RPMI7951 (cell line): ENCODE data around the gene DPPA5. TPM values are rescaled to one million over a fixed set of nuclear protein-coding genes. Genes with fewer than 3 reads are reported as not detected.

Experiments
- total RNA-seq: library from RNA; depleted of rRNA; stranded (reverse); fragments of >200 nt; shearing (Covaris generic); gene quantifications from 2 replicates; pipeline ENCODE4 v1.2.3, GENCODE V29; 2014; rRNA removed

DPPA5 gene
- total RNA-seq, 1 experiment from 2014 or later, result not detected

Other genes starting within 250 kb of the DPPA5 start
- 0.29 TPM in 1 of 2 replicates, not detected in the other for gene KHDC1L, start 128.8 kb downstream of the DPPA5 start, total RNA-seq
- 0.60 and 2.1 TPM in 2 replicates for gene KHDC1, start 91.1 kb downstream of the DPPA5 start, total RNA-seq
- gene KHDC3L, start 8.4 kb upstream of the DPPA5 start, total RNA-seq, result not detected in 2 replicates
- not detected in 2 replicates for gene OOEP, start 15.6 kb upstream of the DPPA5 start, total RNA-seq
- gene DDX43, start 40.6 kb upstream of the DPPA5 start, total RNA-seq, result not detected in 2 replicates
- gene CGAS, start 98.0 kb upstream of the DPPA5 start, total RNA-seq, result 13.8 and 20.5 TPM in 2 replicates
- 34.8 and 43.5 TPM in 2 replicates for gene MTO1, start 107.5 kb upstream of the DPPA5 start, total RNA-seq
- 8,626 and 10,453 TPM in 2 replicates for gene EEF1A1, start 166.8 kb upstream of the DPPA5 start, total RNA-seq